ENCODE measurements around the gene RNF225.
A peak's percentile ranks its signal among the peaks of the same experiment; 100 is the strongest.
"Not testable (repeated sequence)": the region's sequence is repeated elsewhere in the genome, so short reads cannot be mapped to it uniquely, and the experiment has no call there.

RNF225 gene

GRCh38 chr19:58409010-58409790 is 13.7 kb downstream of the RNF225 start:
- peak; percentile 55 for DNase-seq

GRCh38 chr19:58416604-58417003 is 21.1 kb downstream of the RNF225 start:
- DNase-seq, result no peak

DNA sequence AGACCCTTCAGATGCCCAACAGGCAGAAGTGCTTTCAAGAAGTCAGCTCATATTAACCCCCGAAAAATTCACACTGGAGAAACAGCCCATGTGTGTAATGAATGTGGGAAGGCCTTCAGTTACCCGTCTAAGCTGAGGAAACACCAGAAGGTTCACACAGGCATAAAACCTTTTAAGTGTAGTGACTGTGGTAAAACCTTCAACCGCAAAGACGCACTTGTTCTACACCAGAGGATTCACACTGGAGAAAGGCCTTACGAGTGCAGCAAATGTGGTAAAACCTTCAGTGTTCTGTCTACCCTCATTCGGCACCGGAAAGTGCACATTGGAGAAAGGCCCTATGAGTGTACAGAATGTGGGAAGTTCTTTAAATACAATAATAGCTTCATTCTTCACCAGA is 21.6 kb downstream of the RNF225 start:
- no peak for DNase-seq

DNA sequence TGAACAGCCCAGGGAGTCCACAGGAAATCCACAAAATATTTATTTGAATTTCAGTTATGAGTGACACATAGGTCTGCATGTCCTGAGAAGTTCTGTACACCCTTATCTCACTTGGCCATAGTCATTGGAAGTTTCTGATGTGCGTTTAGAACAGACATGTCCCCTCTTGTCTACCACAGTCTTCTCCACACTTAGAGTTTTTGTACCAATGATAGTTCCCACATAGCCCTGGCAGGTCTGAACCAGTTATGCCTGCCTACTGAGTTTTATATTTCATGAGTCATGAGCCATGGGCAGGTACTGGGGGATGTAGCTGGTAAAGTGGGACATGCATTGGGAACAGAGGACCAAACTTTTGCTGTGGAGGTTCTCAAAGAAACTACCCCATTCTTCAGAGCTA is 33.2 kb downstream of the RNF225 start:
- no peak for DNase-seq

DNA sequence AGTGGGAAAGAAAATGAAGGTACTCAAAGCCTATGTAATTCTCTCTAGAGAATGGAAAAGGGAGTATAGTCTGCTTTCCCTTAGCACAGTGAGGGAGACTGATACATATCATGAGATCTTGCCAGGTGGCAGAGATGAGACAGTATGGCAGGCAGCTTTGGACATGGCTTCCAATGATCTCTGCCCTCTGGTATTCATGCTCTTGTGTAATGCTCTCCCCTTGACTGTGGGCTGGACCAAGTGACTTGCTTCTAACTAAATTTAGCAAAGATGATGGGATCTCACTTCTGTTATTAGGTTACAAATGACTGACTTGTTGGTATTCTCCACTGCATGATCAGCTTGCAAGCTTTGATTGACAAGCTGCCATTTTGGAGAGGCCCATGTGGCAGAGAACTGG is 34.3 kb downstream of the RNF225 start:
- no peak for DNase-seq

- DNase-seq, result no peak
Measured at GRCh38 chr19:58434217-58434616, 38.8 kb downstream of the RNF225 start.

DNA sequence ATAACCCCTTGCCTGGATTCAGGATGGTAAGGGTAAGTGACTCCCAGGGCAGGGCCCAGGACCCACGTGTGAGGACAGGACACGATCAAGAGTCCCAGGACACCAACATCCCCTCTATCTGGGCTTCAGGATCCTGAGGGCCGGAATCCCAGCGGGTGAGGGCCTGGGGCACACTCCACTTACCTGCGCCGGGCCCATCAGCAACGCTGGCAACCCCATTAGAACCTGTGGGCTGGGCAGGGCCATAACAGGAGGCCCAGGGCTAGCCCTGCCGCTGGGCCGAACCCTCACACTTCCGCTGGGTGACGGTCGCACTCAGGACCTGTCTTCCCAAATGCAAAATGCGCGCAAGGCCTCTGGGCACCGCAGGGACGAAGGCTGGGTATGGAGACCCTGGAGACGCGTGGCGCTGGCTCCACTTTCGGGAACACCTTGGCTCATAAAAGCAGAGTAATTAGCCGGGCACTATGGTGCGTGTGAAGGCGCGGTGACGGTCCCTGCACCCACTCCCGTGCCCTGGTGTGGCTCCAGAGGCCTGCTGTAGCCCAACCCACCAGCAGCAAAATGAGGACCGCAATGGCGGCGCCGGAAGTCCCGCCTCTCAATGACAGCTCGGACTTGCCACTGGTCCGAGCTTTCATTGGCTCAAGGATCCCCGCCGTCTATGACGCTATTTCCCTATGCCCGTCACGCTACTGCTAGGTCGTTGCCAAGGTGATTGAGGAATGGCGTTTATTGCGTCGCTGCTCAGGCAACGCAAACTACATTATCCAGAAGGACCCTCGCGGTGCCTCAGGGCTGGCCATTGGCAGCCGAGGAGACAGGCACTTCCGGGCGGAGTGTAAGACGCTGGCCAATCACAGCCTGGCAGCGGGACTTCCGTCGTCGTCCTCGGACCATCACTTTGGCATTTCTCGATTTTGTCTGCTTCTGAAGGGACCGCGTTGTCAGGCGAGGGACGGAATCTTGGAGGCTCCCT is 44.4 kb downstream of the RNF225 start, which contains the start of gene ZNF132:
TSS of gene ZNF132 (minus strand) at position 578 of the 979 bp plus-strand sequence. CDS start at position 246, 332 bp downstream.
- peak; percentile 98 for DNase-seq

DNA sequence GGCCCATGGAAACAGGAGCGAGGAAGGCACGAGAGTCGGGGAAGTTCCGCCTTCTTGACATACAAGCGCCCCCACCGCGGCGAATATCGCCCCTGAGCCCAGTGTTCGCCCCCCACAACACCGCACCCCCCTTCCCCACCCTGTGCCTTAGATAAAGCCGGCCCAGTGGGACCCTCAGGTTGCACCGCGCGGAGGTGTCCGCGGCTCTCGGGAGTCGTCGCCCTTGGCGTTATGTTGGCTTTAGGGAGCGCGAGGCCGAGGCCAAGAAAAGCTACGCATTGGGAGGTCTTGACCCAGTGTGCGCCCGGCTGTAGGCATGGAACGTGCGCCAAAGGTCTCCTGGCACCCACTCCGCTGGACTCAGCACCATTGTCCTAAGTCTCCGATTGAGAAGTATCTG is 45.1 kb downstream of the RNF225 start:
- no peak for DNase-seq

- not testable (repeated sequence) for DNase-seq
Measured at GRCh38 chr19:58442986-58443385, 47.5 kb downstream of the RNF225 start.
